Lower leg skin (tissue), 3 donors: ENCODE data around the gene LCLAT1.

Experiments used
- CTCF ChIP-seq, 3 donors: fragments of 450-650 bp; IDR thresholded peaks; one replicate each; pipeline ENCODE4 v1.5.1; 2016; ENCODE audit warnings: antibody characterized with exemption in 3 of 3, mild to moderate bottlenecking in 3 of 3, moderate library complexity in 2 of 3
- POLR2A ChIP-seq, 2 donors: fragments of 450-650 bp; IDR thresholded peaks; one replicate each; pipeline ENCODE4 v1.6.1; 2016 to 2017; ENCODE audit warnings: antibody characterized with exemption in 2 of 2, mild to moderate bottlenecking in 1 of 2, moderate library complexity in 1 of 2

GRCh38 chr2:30645081-30645744 is 198.2 kb downstream of the LCLAT1 start:
- no peak for TF ChIP-seq POLR2A (IDR thresholded peaks at IDR 0.05)
- no peak for TF ChIP-seq CTCF (IDR thresholded peaks at IDR 0.05)
